ENCODE measurements around the gene WNT2.
"Not testable (repeated sequence)": the region's sequence is repeated elsewhere in the genome, so short reads cannot be mapped to it uniquely, and the experiment has no call there.

The WNT2 gene

DNA sequence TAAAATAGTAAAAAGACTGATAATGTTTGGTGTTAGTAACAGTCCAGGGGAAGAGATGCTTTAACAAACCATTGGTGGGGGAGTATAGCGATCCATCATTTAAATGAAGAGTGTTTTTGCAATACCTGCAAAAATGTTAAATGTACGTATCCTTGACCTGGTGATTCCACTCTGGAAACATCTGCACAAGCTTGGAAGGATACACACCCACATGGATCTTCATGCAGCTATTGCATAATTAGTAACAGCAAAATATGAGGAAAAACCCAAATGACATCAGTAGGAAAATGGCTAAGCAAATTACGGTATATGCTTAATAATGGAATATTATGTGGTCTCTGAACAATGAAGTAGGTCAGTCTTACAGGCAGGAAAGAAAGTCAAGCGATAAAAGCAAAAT is 20.5 kb downstream of the WNT2 start:
- H3K4me2 ChIP-seq (ENCODE audit: low read depth, low read length, poor library complexity, severe bottlenecking), result no peak overlapping the region
- no peaks in the 10 kb centered on the region for H3K4me1 ChIP-seq (ENCODE audit: insufficient read depth, low read length, poor library complexity, severe bottlenecking)
- H3F3A ChIP-seq (ENCODE audit: low read depth), result no peaks in the 10 kb centered on the region
- no peaks in the 10 kb centered on the region for H3K9me2 ChIP-seq (replicated peaks; ENCODE audit: low read depth, low read length)
- H3K9me3 ChIP-seq (ENCODE audit: insufficient read depth, low read depth, low read length), result no peaks in the 10 kb centered on the region
- H3K4me3 ChIP-seq (ENCODE audit: low read length, poor library complexity, severe bottlenecking), result no peak overlapping the region
- no peak overlapping the region for H3K9ac ChIP-seq (ENCODE audit: low read depth, low read length, poor library complexity, severe bottlenecking)
- no peaks in the 10 kb centered on the region for H4K20me1 ChIP-seq (ENCODE audit: insufficient read depth, low read length, poor library complexity, severe bottlenecking)
- TF ChIP-seq, protein P1, sequence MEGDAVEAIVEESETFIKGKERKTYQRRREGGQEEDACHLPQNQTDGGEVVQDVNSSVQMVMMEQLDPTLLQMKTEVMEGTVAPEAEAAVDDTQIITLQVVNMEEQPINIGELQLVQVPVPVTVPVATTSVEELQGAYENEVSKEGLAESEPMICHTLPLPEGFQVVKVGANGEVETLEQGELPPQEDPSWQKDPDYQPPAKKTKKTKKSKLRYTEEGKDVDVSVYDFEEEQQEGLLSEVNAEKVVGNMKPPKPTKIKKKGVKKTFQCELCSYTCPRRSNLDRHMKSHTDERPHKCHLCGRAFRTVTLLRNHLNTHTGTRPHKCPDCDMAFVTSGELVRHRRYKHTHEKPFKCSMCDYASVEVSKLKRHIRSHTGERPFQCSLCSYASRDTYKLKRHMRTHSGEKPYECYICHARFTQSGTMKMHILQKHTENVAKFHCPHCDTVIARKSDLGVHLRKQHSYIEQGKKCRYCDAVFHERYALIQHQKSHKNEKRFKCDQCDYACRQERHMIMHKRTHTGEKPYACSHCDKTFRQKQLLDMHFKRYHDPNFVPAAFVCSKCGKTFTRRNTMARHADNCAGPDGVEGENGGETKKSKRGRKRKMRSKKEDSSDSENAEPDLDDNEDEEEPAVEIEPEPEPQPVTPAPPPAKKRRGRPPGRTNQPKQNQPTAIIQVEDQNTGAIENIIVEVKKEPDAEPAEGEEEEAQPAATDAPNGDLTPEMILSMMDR (conservative IDR thresholded peaks at IDR 0.05; ENCODE audit: low read length), result no peak
- TF ChIP-seq EZH2phosphoT487 (IDR thresholded peaks at IDR 0.05; ENCODE audit: borderline replicate concordance), result no peak
- no peak overlapping the region for H2AFZ ChIP-seq (ENCODE audit: low read length)
- H3K27me3 ChIP-seq (ENCODE audit: insufficient read depth, low read length, poor library complexity, severe bottlenecking), result no peaks in the 10 kb centered on the region
- no peaks in the 10 kb centered on the region for H3K36me3 ChIP-seq (ENCODE audit: insufficient read depth, low read length)
- H3K79me2 ChIP-seq (ENCODE audit: insufficient read depth, low read length), result no peaks in the 10 kb centered on the region

DNA sequence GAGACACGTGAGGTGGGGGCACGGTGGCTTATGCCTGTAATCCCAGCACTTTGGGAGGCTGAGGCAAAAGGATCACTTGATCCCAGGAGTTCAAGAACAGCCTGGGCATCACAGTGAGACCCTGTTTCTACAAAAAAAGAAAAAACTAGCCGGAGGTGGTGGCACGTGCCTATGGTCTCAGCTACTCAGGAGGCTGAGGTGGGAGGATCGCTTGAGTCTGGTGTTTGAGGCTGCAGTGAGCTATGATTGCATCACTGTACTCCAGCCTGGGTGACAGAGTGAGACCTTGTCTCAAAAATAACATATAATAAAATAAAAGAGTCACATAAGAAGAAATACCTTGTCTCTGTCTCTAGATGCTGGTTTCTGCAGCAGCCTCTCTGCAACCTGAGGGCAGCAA is 22.4 kb downstream of the WNT2 start:
- not testable (repeated sequence) for H3K9ac ChIP-seq (ENCODE audit: low read depth, low read length, poor library complexity, severe bottlenecking); H3K9me2 ChIP-seq (replicated peaks; ENCODE audit: low read depth, low read length); H3K79me2 ChIP-seq (ENCODE audit: insufficient read depth, low read length); H3K4me2 ChIP-seq (ENCODE audit: low read depth, low read length, poor library complexity, severe bottlenecking); H2AFZ ChIP-seq (ENCODE audit: low read length); H3K4me1 ChIP-seq (ENCODE audit: insufficient read depth, low read length, poor library complexity, severe bottlenecking); H3K36me3 ChIP-seq (ENCODE audit: insufficient read depth, low read length); H3K27me3 ChIP-seq (ENCODE audit: insufficient read depth, low read length, poor library complexity, severe bottlenecking); H3F3A ChIP-seq (ENCODE audit: low read depth); H3K9me3 ChIP-seq (ENCODE audit: insufficient read depth, low read depth, low read length); H4K20me1 ChIP-seq (ENCODE audit: insufficient read depth, low read length, poor library complexity, severe bottlenecking); H3K4me3 ChIP-seq (ENCODE audit: low read length, poor library complexity, severe bottlenecking)

DNA sequence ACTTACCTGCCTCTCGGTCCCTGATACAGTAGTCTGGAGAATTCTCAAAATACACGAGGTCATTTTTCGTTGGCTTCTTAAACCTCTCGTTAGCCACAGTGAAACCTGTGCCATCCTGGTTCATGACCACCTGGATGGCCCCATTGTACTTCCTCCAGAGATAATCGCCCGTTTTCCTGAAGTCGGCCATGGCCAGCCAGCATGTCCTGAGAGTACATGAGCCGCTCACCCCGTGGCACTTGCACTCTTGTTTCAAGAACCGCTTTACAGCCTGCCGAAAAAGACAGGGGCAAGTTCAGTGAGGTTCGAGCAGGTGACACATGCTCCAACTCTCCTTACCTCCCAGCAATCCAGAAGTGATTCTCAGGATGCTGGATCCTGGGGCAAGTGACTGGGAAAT is 25.3 kb downstream of the WNT2 start:
- H4K20me1 ChIP-seq (ENCODE audit: insufficient read depth, low read length, poor library complexity, severe bottlenecking), result no peaks in the 10 kb centered on the region
- no peaks in the 10 kb centered on the region for H3K9me3 ChIP-seq (ENCODE audit: insufficient read depth, low read depth, low read length)
- H3K4me1 ChIP-seq (ENCODE audit: insufficient read depth, low read length, poor library complexity, severe bottlenecking), result no peaks in the 10 kb centered on the region
- no peaks in the 10 kb centered on the region for H3K27me3 ChIP-seq (ENCODE audit: insufficient read depth, low read length, poor library complexity, severe bottlenecking)
- no peak overlapping the region for H3K4me3 ChIP-seq (ENCODE audit: low read length, poor library complexity, severe bottlenecking)
- no peaks in the 10 kb centered on the region for H3K79me2 ChIP-seq (ENCODE audit: insufficient read depth, low read length)
- H2AFZ ChIP-seq (ENCODE audit: low read length), result no peak overlapping the region
- H3K4me2 ChIP-seq (ENCODE audit: low read depth, low read length, poor library complexity, severe bottlenecking), result no peak overlapping the region
- H3F3A ChIP-seq (ENCODE audit: low read depth), result no peaks in the 10 kb centered on the region
- no peaks in the 10 kb centered on the region for H3K9me2 ChIP-seq (replicated peaks; ENCODE audit: low read depth, low read length)
- TF ChIP-seq, protein P1 (conservative IDR thresholded peaks at IDR 0.05; ENCODE audit: low read length), result no peak
- no peak for TF ChIP-seq EZH2phosphoT487 (IDR thresholded peaks at IDR 0.05; ENCODE audit: borderline replicate concordance)
- H3K36me3 ChIP-seq (ENCODE audit: insufficient read depth, low read length), result no peaks in the 10 kb centered on the region
- H3K9ac ChIP-seq (ENCODE audit: low read depth, low read length, poor library complexity, severe bottlenecking), result no peak overlapping the region

DNA sequence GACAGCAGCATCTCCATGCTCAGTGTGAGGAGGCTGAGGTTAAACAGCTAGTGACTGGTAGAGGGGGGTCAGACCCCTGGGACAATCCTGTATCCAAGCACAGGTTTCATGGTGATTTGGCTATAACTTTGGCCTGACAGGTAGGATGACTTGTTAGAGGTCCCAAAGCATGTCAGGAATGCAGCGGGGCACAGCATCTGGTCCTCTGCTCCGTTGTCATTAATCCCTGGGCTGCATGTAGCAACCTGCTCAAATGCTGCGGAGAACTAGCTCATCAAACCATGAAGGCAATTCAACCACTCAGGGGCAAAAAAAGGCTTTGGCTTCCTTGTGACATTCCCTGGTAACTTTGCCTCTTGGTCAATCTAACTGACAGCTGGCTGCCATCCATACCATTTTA is 26.8 kb downstream of the WNT2 start:
- Histone ChIP-seq H4K20me1 (ENCODE audit: insufficient read depth, low read length, poor library complexity, severe bottlenecking) (no peaks in the 10 kb centered on the region), H3K27me3 (ENCODE audit: insufficient read depth, low read length, poor library complexity, severe bottlenecking) (no peaks in the 10 kb centered on the region), H3K9ac (ENCODE audit: low read depth, low read length, poor library complexity, severe bottlenecking) (no peak overlapping the region), H3K79me2 (ENCODE audit: insufficient read depth, low read length) (no peaks in the 10 kb centered on the region), H3K4me1 (ENCODE audit: insufficient read depth, low read length, poor library complexity, severe bottlenecking) (no peaks in the 10 kb centered on the region), H3K9me3 (ENCODE audit: insufficient read depth, low read depth, low read length) (no peaks in the 10 kb centered on the region), H3F3A (ENCODE audit: low read depth) (no peaks in the 10 kb centered on the region), H3K4me3 (ENCODE audit: low read length, poor library complexity, severe bottlenecking) (no peak overlapping the region), H3K36me3 (ENCODE audit: insufficient read depth, low read length) (no peaks in the 10 kb centered on the region), H3K9me2 (replicated peaks; ENCODE audit: low read depth, low read length) (no peaks in the 10 kb centered on the region), H2AFZ (ENCODE audit: low read length) (no peak overlapping the region), H3K4me2 (ENCODE audit: low read depth, low read length, poor library complexity, severe bottlenecking) (no peak overlapping the region)
- no peak for TF ChIP-seq EZH2phosphoT487 (IDR thresholded peaks at IDR 0.05; ENCODE audit: borderline replicate concordance)
- TF ChIP-seq, protein P1 (conservative IDR thresholded peaks at IDR 0.05; ENCODE audit: low read length), result no peak

All from Loucy (cell line).